ENCODE data around the gene OTUD4. TPM values are rescaled to one million over a fixed set of nuclear protein-coding genes. Genes with fewer than 3 reads are reported as not detected.
A peak's percentile ranks its signal among the peaks of the same experiment; 100 is the strongest.

Gene OTUD4
- polyA plus RNA-seq, 3 donors: 7.5 to 14.4 (median 9.0) TPM

DNA sequence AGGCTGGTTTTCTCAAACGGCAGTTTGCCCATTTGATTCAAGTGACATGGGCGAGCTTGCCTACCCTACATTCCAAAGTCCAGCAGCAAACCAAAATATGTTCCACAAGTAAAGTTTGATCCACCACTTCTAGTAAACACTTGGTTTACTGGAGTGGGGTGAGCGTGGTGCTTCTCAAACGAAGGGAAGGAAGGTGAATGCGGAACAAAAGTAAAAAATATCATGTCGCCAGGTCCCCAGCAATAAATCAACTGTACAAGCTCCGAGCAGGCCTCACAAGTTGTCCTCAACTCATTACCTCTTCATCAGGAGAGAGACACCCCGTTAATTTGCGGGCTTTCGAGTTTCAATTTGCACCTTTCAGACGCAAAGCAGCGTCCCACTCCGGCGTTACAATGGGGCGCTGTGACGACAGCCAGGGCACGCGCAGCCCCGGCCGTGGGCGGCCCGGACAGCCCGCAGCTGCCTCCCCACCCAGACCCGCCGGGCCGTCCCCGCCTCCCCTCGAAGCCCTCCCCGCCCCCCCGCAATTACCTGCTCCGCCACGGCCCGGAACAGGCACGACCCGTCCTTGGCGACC, 1.0 kb downstream of the OTUD4 start:
- Mint-ChIP-seq H3K4me3 (peak overlapping the region; percentile 85 to 93), H3K4me1 (peaks cover 41% of the 10 kb centered on the region), H3K36me3 (peaks cover 6% of the 10 kb centered on the region in 2 donors), H3K9me3 (no peaks in the 10 kb centered on the region), H3K27me3 (ENCODE audit: low read depth in 3 of 3) (peaks cover 0 to 3% (median 2%) of the 10 kb centered on the region in 3 donors), H3K27ac (peak overlapping the region; percentile 92 to 98 (median 94))
- peak overlapping the region; percentile 76 to 93 for H3K27ac ChIP-seq (ENCODE audit: low read depth in 1 of 2, low read length in 2 of 2)
- H3K9ac ChIP-seq (ENCODE audit: insufficient read depth, low read length, poor library complexity, severe bottlenecking): peak overlapping the region; percentile 94
- peaks cover 30 to 34% of the 10 kb centered on the region in 2 donors for H3K4me1 ChIP-seq (ENCODE audit: control insufficient read depth in 1 of 2, insufficient read depth in 2 of 2, low read length in 2 of 2)
- H3K9me3 ChIP-seq (replicated peaks in 1 of 2; ENCODE audit: control insufficient read depth in 1 of 2, insufficient read depth in 1 of 2, low read length in 2 of 2): no peaks in the 10 kb centered on the region
- 0% methylated on average over 30 of the region's 36 CpGs for WGBS (ENCODE audit: insufficient coverage)
- no peaks in the 10 kb centered on the region for H3K27me3 ChIP-seq (ENCODE audit: control insufficient read depth in 2 of 2, insufficient read depth in 2 of 2, low read length in 2 of 2)
- peak overlapping the region; percentile 90 for H3K4me2 ChIP-seq (replicated peaks; ENCODE audit: extremely low read depth, low read length, poor library complexity, severe bottlenecking)
- peaks cover 57% of the 10 kb centered on the region for H3K79me2 ChIP-seq (ENCODE audit: insufficient read depth, low read length)
- TF ChIP-seq, protein P1, sequence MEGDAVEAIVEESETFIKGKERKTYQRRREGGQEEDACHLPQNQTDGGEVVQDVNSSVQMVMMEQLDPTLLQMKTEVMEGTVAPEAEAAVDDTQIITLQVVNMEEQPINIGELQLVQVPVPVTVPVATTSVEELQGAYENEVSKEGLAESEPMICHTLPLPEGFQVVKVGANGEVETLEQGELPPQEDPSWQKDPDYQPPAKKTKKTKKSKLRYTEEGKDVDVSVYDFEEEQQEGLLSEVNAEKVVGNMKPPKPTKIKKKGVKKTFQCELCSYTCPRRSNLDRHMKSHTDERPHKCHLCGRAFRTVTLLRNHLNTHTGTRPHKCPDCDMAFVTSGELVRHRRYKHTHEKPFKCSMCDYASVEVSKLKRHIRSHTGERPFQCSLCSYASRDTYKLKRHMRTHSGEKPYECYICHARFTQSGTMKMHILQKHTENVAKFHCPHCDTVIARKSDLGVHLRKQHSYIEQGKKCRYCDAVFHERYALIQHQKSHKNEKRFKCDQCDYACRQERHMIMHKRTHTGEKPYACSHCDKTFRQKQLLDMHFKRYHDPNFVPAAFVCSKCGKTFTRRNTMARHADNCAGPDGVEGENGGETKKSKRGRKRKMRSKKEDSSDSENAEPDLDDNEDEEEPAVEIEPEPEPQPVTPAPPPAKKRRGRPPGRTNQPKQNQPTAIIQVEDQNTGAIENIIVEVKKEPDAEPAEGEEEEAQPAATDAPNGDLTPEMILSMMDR (IDR thresholded peaks at IDR 0.05): no peak
- H3K4me3 ChIP-seq (replicated peaks in 1 of 3; ENCODE audit: low read depth in 2 of 3, low read length in 3 of 3): peak overlapping the region; percentile 65 to 96 (median 80)
- intact Hi-C loops (cut with micrococcal nuclease): no loop called here
- peaks cover 3 to 7% of the 10 kb centered on the region in 2 donors for H3K36me3 ChIP-seq (replicated peaks in 1 of 2; ENCODE audit: control insufficient read depth in 1 of 2, insufficient read depth in 2 of 2, low read length in 2 of 2)
- peak overlapping the region; percentile 81 for H2AFZ ChIP-seq (ENCODE audit: insufficient read depth, low read depth, low read length, poor library complexity, severe bottlenecking)
- H4K20me1 ChIP-seq (ENCODE audit: insufficient read depth, low read length): peaks cover 31% of the 10 kb centered on the region
- peak; percentile 30 to 54 (median 44) for DNase-seq

DNA sequence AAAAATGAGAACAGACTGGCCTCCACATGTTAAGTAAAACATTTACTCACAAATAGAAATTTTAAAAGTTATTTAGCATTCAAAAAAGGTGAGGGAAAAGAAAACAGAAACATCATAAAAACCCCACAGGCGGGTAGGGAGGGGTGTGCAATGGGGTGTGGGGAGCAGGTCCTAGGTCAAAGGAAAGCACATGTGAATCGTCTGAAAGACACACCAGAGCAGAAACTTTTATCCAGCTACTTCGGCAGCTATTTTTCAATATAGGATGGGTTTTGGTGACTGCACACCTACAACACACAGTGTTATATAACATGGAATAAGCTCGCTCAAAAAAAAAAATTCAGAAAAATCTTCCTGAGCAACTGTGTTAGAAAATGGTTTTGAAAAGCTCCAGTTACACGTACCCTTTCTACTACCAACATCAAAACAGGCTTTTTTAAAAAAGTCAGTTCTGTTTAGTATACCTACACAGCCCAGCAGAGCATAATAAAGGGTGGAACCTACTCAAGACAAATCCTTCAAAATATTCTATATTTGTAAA, 1.6 kb downstream of the OTUD4 start:
- intact Hi-C loops (cut with micrococcal nuclease): no loop called here
- peaks cover 41% of the 10 kb centered on the region for H3K4me1 Mint-ChIP-seq
- peaks cover 0 to 3% (median 2%) of the 10 kb centered on the region in 3 donors for H3K27me3 Mint-ChIP-seq (ENCODE audit: low read depth in 3 of 3)
- H3K4me1 ChIP-seq (ENCODE audit: control insufficient read depth in 1 of 2, insufficient read depth in 2 of 2, low read length in 2 of 2): peaks cover 30 to 34% of the 10 kb centered on the region in 2 donors
- peak overlapping the region; percentile 92 to 98 (median 94) for H3K27ac Mint-ChIP-seq
- peak overlapping the region; percentile 76 to 93 for H3K27ac ChIP-seq (ENCODE audit: low read depth in 1 of 2, low read length in 2 of 2)
- H3K9me3 Mint-ChIP-seq: no peaks in the 10 kb centered on the region
- H3K27me3 ChIP-seq (ENCODE audit: control insufficient read depth in 2 of 2, insufficient read depth in 2 of 2, low read length in 2 of 2): no peaks in the 10 kb centered on the region
- peak overlapping the region; percentile 85 to 93 for H3K4me3 Mint-ChIP-seq
- H3K4me2 ChIP-seq (replicated peaks; ENCODE audit: extremely low read depth, low read length, poor library complexity, severe bottlenecking): peak overlapping the region; percentile 90
- peaks cover 8 to 13% of the 10 kb centered on the region in 2 donors for H3K36me3 ChIP-seq (replicated peaks in 1 of 2; ENCODE audit: control insufficient read depth in 1 of 2, insufficient read depth in 2 of 2, low read length in 2 of 2)
- peaks cover 62% of the 10 kb centered on the region for H3K79me2 ChIP-seq (ENCODE audit: insufficient read depth, low read length)
- H3K9me3 ChIP-seq (replicated peaks in 1 of 2; ENCODE audit: control insufficient read depth in 1 of 2, insufficient read depth in 1 of 2, low read length in 2 of 2): no peaks in the 10 kb centered on the region
- peaks cover 9 to 11% of the 10 kb centered on the region in 2 donors for H3K36me3 Mint-ChIP-seq
- TF ChIP-seq, protein P1 (IDR thresholded peaks at IDR 0.05): no peak
- no CpG with 5 or more reads among the region's 5 CpGs for WGBS (ENCODE audit: insufficient coverage)
- H3K4me3 ChIP-seq (replicated peaks in 1 of 3; ENCODE audit: low read depth in 2 of 3, low read length in 3 of 3): peak overlapping the region; percentile 65 to 96 (median 80)
- no peak for DNase-seq
- peak overlapping the region; percentile 81 for H2AFZ ChIP-seq (ENCODE audit: insufficient read depth, low read depth, low read length, poor library complexity, severe bottlenecking)
- peak overlapping the region; percentile 94 for H3K9ac ChIP-seq (ENCODE audit: insufficient read depth, low read length, poor library complexity, severe bottlenecking)
- H4K20me1 ChIP-seq (ENCODE audit: insufficient read depth, low read length): peaks cover 37% of the 10 kb centered on the region
